ENCODE measurements around the gene ARL4A. TPM values are rescaled to one million over a fixed set of nuclear protein-coding genes. Genes with fewer than 3 reads are reported as not detected.

ARL4A gene
- total and polyA plus RNA-seq, 2 of the 8 experiments (the other 6 are each of a cell fraction or from before 2014, with no cell fraction given) = 14.5 to 29.2 TPM

GRCh38 chr7:12722136-12722535 is 34.7 kb downstream of the ARL4A start:
- POLR2A ChIA-PET (ENCODE audit: partially characterized antibody) = no interaction called here

More at GRCh38 chr7:12722136-12722535, 34.7 kb downstream of the ARL4A start:
- TF ChIP-seq HDAC2 (IDR thresholded peaks at IDR 0.05; ENCODE audit: borderline replicate concordance in 1 of 2, low read depth in 2 of 2, low read length in 2 of 2) (no peak), KDM5A (IDR thresholded peaks at IDR 0.05; ENCODE audit: low read length) (no peak), TAF7 (optimal IDR thresholded peaks at IDR 0.05; ENCODE audit: borderline replicate concordance, low read depth, low read length) (no peak), YY1 (IDR thresholded peaks at IDR 0.05; ENCODE audit: low read depth, low read length) (no peak), TEAD4 (IDR thresholded peaks at IDR 0.05; ENCODE audit: low read depth, low read length) (no peak), RAD21 (IDR thresholded peaks at IDR 0.05 in 1 of 2, conservative IDR thresholded peaks at IDR 0.05 in 1 of 2; ENCODE audit: low read depth in 2 of 2, low read length in 2 of 2) (no peak), CHD2 (IDR thresholded peaks at IDR 0.05; ENCODE audit: low read length) (no peak), ASH2L (IDR thresholded peaks at IDR 0.05; ENCODE audit: low read length) (no peak)
- Histone ChIP-seq H3K9ac (replicated peaks in 1 of 4; ENCODE audit: extremely low read depth in 1 of 4, low read depth in 3 of 4, low read length in 3 of 4) (no peak overlapping the region), H3K9me3 (ENCODE audit: insufficient read depth in 2 of 2, low read depth in 1 of 2, low read length in 1 of 2) (no peaks in the 10 kb centered on the region), H2AK5ac (ENCODE audit: low read depth, low read length) (no peak overlapping the region), H2BK15ac (ENCODE audit: low read length) (no peak overlapping the region), H3K23me2 (ENCODE audit: low read depth, low read length) (no peaks in the 10 kb centered on the region), H3K79me2 (ENCODE audit: control insufficient read depth in 1 of 2, insufficient read depth in 2 of 2, low read length in 2 of 2) (no peaks in the 10 kb centered on the region), H3K14ac (ENCODE audit: insufficient read length) (no peak overlapping the region), H3K79me1 (ENCODE audit: low read depth, low read length) (no peaks in the 10 kb centered on the region), H2BK5ac (ENCODE audit: low read depth, low read length) (no peak overlapping the region), H4K5ac (ENCODE audit: insufficient read length, low read depth, low read length) (no peak overlapping the region), H4K91ac (replicated peaks; ENCODE audit: insufficient read length, low read length) (no peak overlapping the region), H3K4ac (replicated peaks; ENCODE audit: insufficient read length, low read depth, low read length) (no peak overlapping the region), H4K20me1 (replicated peaks in 1 of 2; ENCODE audit: control insufficient read depth in 1 of 2, insufficient read depth in 2 of 2, low read length in 2 of 2) (no peaks in the 10 kb centered on the region), H2BK12ac (ENCODE audit: low read depth, low read length) (peak overlapping the region; percentile 91), H2BK20ac (ENCODE audit: low read length) (0 out of 2 replicates have a peak overlapping the region, but pooled peaks have one; percentile 10), H2BK120ac (replicated peaks; ENCODE audit: low read depth, low read length) (peak overlapping the region; percentile 68), H3K36me3 (ENCODE audit: control insufficient read depth in 2 of 4, insufficient read depth in 4 of 4, low read length in 3 of 4) (no peaks in the 10 kb centered on the region), H3K27me3 (replicated peaks in 1 of 4; ENCODE audit: control insufficient read depth in 3 of 4, extremely low read depth in 1 of 4, insufficient read depth in 3 of 4, low read length in 3 of 4) (no peaks in the 10 kb centered on the region), H3K4me1 (replicated peaks in 1 of 4; ENCODE audit: control insufficient read depth in 3 of 4, insufficient read depth in 4 of 4, low read length in 3 of 4) (peaks cover 0 to 5% (median 1%) of the 10 kb centered on the region in 4 experiments; a peak in 2 of 7 replicates), H3K4me2 (ENCODE audit: insufficient read depth in 1 of 2, low read depth in 2 of 2, low read length in 2 of 2) (no peak overlapping the region), H3K27ac (ENCODE audit: low read depth, low read length) (no peak overlapping the region), H3K18ac (ENCODE audit: extremely low read depth, low read length) (0 out of 2 replicates have a peak overlapping the region, but pooled peaks have one; percentile 1), H2AFZ (ENCODE audit: low read length) (no peak overlapping the region), H3K23ac (ENCODE audit: insufficient read length) (no peak overlapping the region), H3K4me3 (ENCODE audit: extremely low read depth in 1 of 4, insufficient read depth in 2 of 4, low read depth in 3 of 4, low read length in 4 of 4) (no peak overlapping the region), H3K56ac (replicated peaks; ENCODE audit: insufficient read length, low read depth, low read length) (no peak overlapping the region), H4K8ac (ENCODE audit: extremely low read depth, insufficient read depth, low read length) (no peak overlapping the region)
- WGBS, 2 experiments (ENCODE audit: extremely low coverage in 1 of 2, insufficient coverage in 1 of 2, insufficient read length in 1 of 2, insufficient replicate concordance in 2 of 2, low coverage in 1 of 2, low lambda C conversion rate in 2 of 2, missing lambda C conversion rate in 1 of 2) = 89% methylated on average over 2 of the region's 2 CpGs; no CpG with 5 or more reads in 1 of the 2 experiments
- CTCF ChIA-PET (ENCODE audit: partially characterized antibody) = interaction anchor here (0.7 kb wide), 1 partner anchor 457 kb away, joined by 3 read pairs; no protein-coding TSS in a partner anchor
- DNase-seq (ENCODE audit: low read depth in 1 of 2, low spot score in 2 of 2) = no peak
- no peak for FAIRE-seq

Data from H1 (cell line).